Gastrocnemius medialis (tissue), 4 donors: ENCODE data around the gene S1PR5. TPM values are rescaled to one million over a fixed set of nuclear protein-coding genes. Genes with fewer than 3 reads are reported as not detected.

Experiments
- ATAC-seq, 2 donors: fragments of 150-250 bp; one replicate each; pipeline ENCODE4 v1.9.1; 2016
- DNase-seq, 2 donors: peaks; one replicate each; pipeline ENCODE4 v3.0.0-alpha.2; 2019
- H3K27ac ChIP-seq, 4 donors: fragments of 200-600 bp; sonication (generic); 1 replicate in 1 of 4; 2 replicates in 3 of 4; pipeline ENCODE4 v1.5.1; 2016 to 2018; ENCODE audit warnings: mild to moderate bottlenecking in 2 of 4, moderate library complexity in 1 of 4
- H3K27me3 ChIP-seq, 3 donors: fragments of 200-600 bp; sonication (generic) in 2 of 3; 1 replicate in 1 of 3; 2 replicates in 2 of 3; pipeline versions ENCODE4 v1.5.1 to v1.6.0; 2016 to 2019; ENCODE audit warnings: mild to moderate bottlenecking in 1 of 3, moderate library complexity in 1 of 3
- H3K36me3 ChIP-seq, 2 donors: fragments of 200-600 bp; sonication (generic) in 1 of 2; one replicate each; pipeline ENCODE4 v1.5.1; 2017 to 2018
- H3K4me1 ChIP-seq, 2 donors: fragments of 200-600 bp; sonication (generic) in 1 of 2; one replicate each; pipeline ENCODE4 v1.5.1; 2016 to 2017; ENCODE audit warnings: mild to moderate bottlenecking in 2 of 2
- H3K4me3 ChIP-seq, 4 donors: fragments of 200-600 bp; sonication (generic) in 3 of 4; 1 replicate in 1 of 4; 2 replicates in 3 of 4; pipeline ENCODE4 v1.5.1; 2016 to 2019; ENCODE audit warnings: mild to moderate bottlenecking in 2 of 4
- H3K9me3 ChIP-seq, 3 donors: fragments of 200-600 bp; sonication (generic) in 2 of 3; 1 replicate in 1 of 3; 2 replicates in 2 of 3; pipeline ENCODE4 v1.5.1; 2016 to 2019
- CTCF ChIP-seq, 5 experiments: fragments of 450-650 bp in 3 of 5; fragments of 200-600 bp in 2 of 5; sonication (generic) in 2 of 5; IDR thresholded peaks in 4 of 5; conservative IDR thresholded peaks in 1 of 5; 1 replicate in 4 of 5; 2 replicates in 1 of 5; pipeline ENCODE4 v1.5.1; 2016 to 2019; ENCODE audit warnings: antibody characterized with exemption in 5 of 5, mild to moderate bottlenecking in 3 of 5, moderate library complexity in 3 of 5
- POLR2A ChIP-seq, 2 donors: fragments of 450-650 bp; IDR thresholded peaks; one replicate each; pipeline ENCODE4 v1.6.1; 2017; ENCODE audit warnings: antibody characterized with exemption in 2 of 2, mild to moderate bottlenecking in 2 of 2, moderate library complexity in 2 of 2
- in situ Hi-C, 4 donors: fragments of 200-750 bp; cut with MboI; loops; one replicate each; pipeline versions ENCODE4 v1.15.0 to v1.8.0; 2017; ENCODE audit warnings: low sequenced_read_pairs in 4 of 4
- intact Hi-C: fragments of 100-400 bp; cut with DNase I; formaldehyde crosslinking; loops from one replicate; pipeline ENCODE4 v1.15.1; 2023; ENCODE audit warnings: low total_unique reads
- microRNA counts, 2 donors: library from miRNA; unstranded; fragments of <30 nt; microRNA quantifications; one replicate each; lab custom pipeline; 2016
- microRNA-seq, 2 donors: library from miRNA; unstranded; fragments of <30 nt; microRNA quantifications; one replicate each; pipeline ENCODE4, GENCODE V29; 2016; ENCODE audit warnings: borderline replicate concordance in 2 of 2
- total RNA-seq, 4 donors: library from RNA; depleted of rRNA; stranded (reverse); fragments of >200 nt; gene quantifications; one replicate each; pipeline versions ENCODE4 v1.1.0 to v1.2.3, GENCODE V29; 2016

The S1PR5 gene
- total RNA-seq, 4 donors from 2014 or later, result not detected

GRCh38 chr19:10467104-10467706 is 50.0 kb downstream of the S1PR5 start:
- no peaks in the 10 kb centered on the region for H3K9me3 ChIP-seq
- TF ChIP-seq POLR2A (IDR thresholded peaks at IDR 0.05) (no peak), CTCF (IDR thresholded peaks at IDR 0.05 in 4 of 5, conservative IDR thresholded peaks at IDR 0.05 in 1 of 5) (no peak)
- no peak for ATAC-seq
- no peaks in the 10 kb centered on the region for H3K4me1 ChIP-seq
- intact Hi-C loops, result no loop called here
- no peak overlapping the region for H3K4me3 ChIP-seq
- H3K27ac ChIP-seq, result no peak overlapping the region
- in situ Hi-C loops, result no loop called here
- no peaks in the 10 kb centered on the region for H3K27me3 ChIP-seq
- peaks cover 0 to 21% of the 10 kb centered on the region in 2 donors for H3K36me3 ChIP-seq
- no peak for DNase-seq

GRCh38 chr19:10464456-10464855 is 52.8 kb downstream of the S1PR5 start:
- Histone ChIP-seq H3K4me3 (no peak overlapping the region), H3K9me3 (no peaks in the 10 kb centered on the region), H3K4me1 (peaks cover 4 to 6% of the 10 kb centered on the region in 2 donors), H3K36me3 (peaks cover 0 to 21% of the 10 kb centered on the region in 2 donors), H3K27me3 (no peaks in the 10 kb centered on the region), H3K27ac (no peak overlapping the region)
- TF ChIP-seq POLR2A (IDR thresholded peaks at IDR 0.05) (no peak), CTCF (IDR thresholded peaks at IDR 0.05 in 4 of 5, conservative IDR thresholded peaks at IDR 0.05 in 1 of 5) (no peak)
- DNase-seq, result no peak
- intact Hi-C loops (no loop called here), in situ Hi-C loops (no loop called here)
- ATAC-seq, result no peak

MicroRNAs within 50 kb of the gene (microRNA counts, 767-probe panel; counts per million panel counts)
- microRNA hsa-miR-1238 (lab: Ali Mortazavi, UCI), result 356 to 448 counts per million in 2 donors

Small RNA genes lying within 50 kb of the gene (microRNA-seq; reads per million reads assigned to microRNA genes)
- gene MIR1238, result 0 reads per million in 2 donors

Other genes starting within 250 kb of the S1PR5 start
- gene ICAM1, start 246.3 kb downstream of the S1PR5 start, total RNA-seq, result 10 to 100 TPM in 1 of 4 donors, 1 to 10 TPM in 3; 5.0 to 10.5 (median 7.7) TPM
- not detected for gene ICAM4, start 230.5 kb downstream of the S1PR5 start, total RNA-seq
- gene ICAM5, start 227.5 kb downstream of the S1PR5 start, total RNA-seq, result not detected
- gene ZGLP1, start 207.6 kb downstream of the S1PR5 start, total RNA-seq, result 1 to 10 TPM in 1 of 4 donors, under 1 TPM in 1, not detected in 2; 0.80 to 3.1 TPM
- gene FDX2, start 201.4 kb downstream of the S1PR5 start, total RNA-seq, result 10 to 100 TPM in 3 of 4 donors, 1 to 10 TPM in 1; 9.1 to 32.0 (median 21.9) TPM
- gene RAVER1, start 183.9 kb downstream of the S1PR5 start, total RNA-seq, result 10 to 100 TPM; 10.0 to 15.9 (median 11.8) TPM
- gene ICAM3, start 177.8 kb downstream of the S1PR5 start, total RNA-seq, result 1 to 10 TPM; 2.0 to 5.0 (median 3.2) TPM
- gene TYK2, start 136.9 kb downstream of the S1PR5 start, total RNA-seq, result 10 to 100 TPM; 32.6 to 58.5 (median 50.9) TPM
- 100 to 1,000 TPM; 133 to 189 (median 163) TPM for gene CDC37, start 113.9 kb downstream of the S1PR5 start, total RNA-seq
- gene PDE4A, start 96.9 kb downstream of the S1PR5 start, total RNA-seq, result 10 to 100 TPM in 1 of 4 donors, 1 to 10 TPM in 3; 6.4 to 10.1 (median 8.4) TPM
- 100 to 1,000 TPM; 189 to 336 (median 228) TPM for gene KEAP1, start 14.1 kb downstream of the S1PR5 start, total RNA-seq
- gene ATG4D, start 26.5 kb upstream of the S1PR5 start, total RNA-seq, result 100 to 1,000 TPM in 2 of 4 donors, 10 to 100 TPM in 2; 67.6 to 127 (median 96.0) TPM
- gene KRI1, start 48.6 kb upstream of the S1PR5 start, total RNA-seq, result 10 to 100 TPM; 16.8 to 24.1 (median 19.9) TPM
- 10 to 100 TPM in 3 of 4 donors, 1 to 10 TPM in 1; 7.3 to 18.1 (median 13.4) TPM for gene CDKN2D, start 51.5 kb upstream of the S1PR5 start, total RNA-seq
- gene AP1M2, start 69.9 kb upstream of the S1PR5 start, total RNA-seq, result under 1 TPM in 1 of 4 donors, not detected in 3; 0.32 TPM
- 100 to 1,000 TPM in 2 of 4 donors, 10 to 100 TPM in 2; 51.1 to 168 (median 105) TPM for gene SLC44A2, start 108.1 kb upstream of the S1PR5 start, total RNA-seq
- gene ILF3, start 136.9 kb upstream of the S1PR5 start, total RNA-seq, result 10 to 100 TPM; 67.3 to 88.2 (median 76.6) TPM
- 10 to 100 TPM in 3 of 4 donors, 1 to 10 TPM in 1; 9.5 to 25.7 (median 15.4) TPM for gene QTRT1, start 184.0 kb upstream of the S1PR5 start, total RNA-seq
- 100 to 1,000 TPM in 3 of 4 donors, 10 to 100 TPM in 1; 76.2 to 131 (median 108) TPM for gene DNM2, start 200.6 kb upstream of the S1PR5 start, total RNA-seq